K562 (cell line): ENCODE results near the gene TCOF1. TPM values are rescaled to one million over a fixed set of nuclear protein-coding genes. Genes with fewer than 3 reads are reported as not detected.

Experiments
- HDAC3 ChIP-seq: fragments of 450-650 bp; IDR thresholded peaks from 2 replicates; pipeline ENCODE4 v1.6.1; 2018; ENCODE audit warnings: borderline replicate concordance, mild to moderate bottlenecking, moderate library complexity; ENCODE audit not compliant: partially characterized antibody
- MAZ ChIP-seq, 2 experiments: fragments of 450-650 bp in 1 of 2; sonication (generic) in 1 of 2; formaldehyde crosslinking; IDR thresholded peaks in 1 of 2; conservative IDR thresholded peaks in 1 of 2; 2 replicates each; pipeline versions ENCODE4 v1.4.0 to v1.5.0; 2020; ENCODE audit warnings: mild to moderate bottlenecking in 1 of 2, missing genetic modification reagents in 1 of 2
- MYNN ChIP-seq, 2 experiments: sonication (generic); formaldehyde crosslinking in 1 of 2; IDR thresholded peaks; 2 replicates each; pipeline versions ENCODE4 v1.5.0 to v1.6.1; 2016 to 2020; ENCODE audit warnings: antibody characterized with exemption in 1 of 2, missing genetic modification reagents in 1 of 2
- POU5F1 ChIP-seq: fragments of 150-350 bp; IDR thresholded peaks from 2 replicates; pipeline ENCODE4 v1.6.1; 2014; ENCODE audit warnings: borderline replicate concordance, low read length, low read depth, mild to moderate bottlenecking; ENCODE audit not compliant: partially characterized antibody
- RAD21 ChIP-seq, 2 experiments: fragments of 250-450 bp in 1 of 2; fragments of 450-650 bp in 1 of 2; sonication (Bioruptor Pico) in 1 of 2; formaldehyde crosslinking in 1 of 2; IDR thresholded peaks in 1 of 2; conservative IDR thresholded peaks in 1 of 2; 2 replicates each; pipeline versions ENCODE4 v1.4.0 to v1.8.0; 2020 to 2022; ENCODE audit warnings: mild to moderate bottlenecking in 2 of 2, moderate library complexity in 1 of 2
- SMC3 ChIP-seq: conservative IDR thresholded peaks from 2 replicates; pipeline ENCODE4 v1.6.1; 2011; ENCODE audit warnings: low read depth, low read length, improper control_type of control experiment; ENCODE audit not compliant: insufficient read depth
- polyA plus RNA-seq, 8 experiments: library from polyadenylated mRNA; depleted of rRNA in 4 of 8; stranded (reverse) in 5 of 8; unstranded in 3 of 8; fragments of >200 nt; fragmentation: Nextera tagmentation in 2 of 8; fragmentation: Illumina TruSeq in 1 of 8; extraction: Ambion mirVana in 2 of 8; extraction: Trizol in 1 of 8; gene quantifications; 2 replicates each; pipeline versions ENCODE4 v1.2.1 to v1.2.3, GENCODE V29; 2011 to 2014; ENCODE audit warnings: inconsistent platforms in 1 of 8, missing spikeins in 1 of 8
- total RNA-seq, 7 experiments: library from RNA; depleted of rRNA in 6 of 7; stranded (reverse); fragments of >200 nt in 6 of 7; fragmentation: Illumina TruSeq in 2 of 7; extraction: Trizol in 2 of 7; gene quantifications; 2 replicates each; pipeline versions ENCODE4 v1.2.1 to v1.2.3, GENCODE V29; 2011 to 2021; ENCODE audit warnings: low replicate concordance in 1 of 7
- TF ChIP-seq, protein P1 (sequence below): fragments of 450-650 bp; IDR thresholded peaks from 2 replicates; pipeline ENCODE4 v1.6.1; 2016
- TF ChIP-seq, protein P2 (sequence below), 2 experiments: fragments of 450-650 bp; formaldehyde crosslinking in 1 of 2; IDR thresholded peaks; 2 replicates each; pipeline versions ENCODE4 v1.4.0 to v1.6.1; 2014 to 2020; ENCODE audit warnings: mild to moderate bottlenecking in 2 of 2, borderline replicate concordance in 1 of 2, low read depth in 1 of 2
- TF ChIP-seq, protein P3 (sequence below): IDR thresholded peaks from 2 replicates; pipeline ENCODE4 v1.6.1; 2012; ENCODE audit warnings: low read depth, low read length, improper control_type of control experiment, borderline replicate concordance
- TF ChIP-seq, protein P4 (sequence below): sonication (generic); formaldehyde crosslinking; IDR thresholded peaks from 2 replicates; pipeline ENCODE4 v1.8.0; 2022; ENCODE audit warnings: missing genetic modification reagents, mild to moderate bottlenecking, moderate library complexity, borderline replicate concordance

TCOF1 gene
- total and polyA plus RNA-seq, 9 of the 15 experiments (the other 6 are each of a cell fraction or from before 2014, with no cell fraction given): 9.8 to 134 (median 61.7) TPM

DNA sequence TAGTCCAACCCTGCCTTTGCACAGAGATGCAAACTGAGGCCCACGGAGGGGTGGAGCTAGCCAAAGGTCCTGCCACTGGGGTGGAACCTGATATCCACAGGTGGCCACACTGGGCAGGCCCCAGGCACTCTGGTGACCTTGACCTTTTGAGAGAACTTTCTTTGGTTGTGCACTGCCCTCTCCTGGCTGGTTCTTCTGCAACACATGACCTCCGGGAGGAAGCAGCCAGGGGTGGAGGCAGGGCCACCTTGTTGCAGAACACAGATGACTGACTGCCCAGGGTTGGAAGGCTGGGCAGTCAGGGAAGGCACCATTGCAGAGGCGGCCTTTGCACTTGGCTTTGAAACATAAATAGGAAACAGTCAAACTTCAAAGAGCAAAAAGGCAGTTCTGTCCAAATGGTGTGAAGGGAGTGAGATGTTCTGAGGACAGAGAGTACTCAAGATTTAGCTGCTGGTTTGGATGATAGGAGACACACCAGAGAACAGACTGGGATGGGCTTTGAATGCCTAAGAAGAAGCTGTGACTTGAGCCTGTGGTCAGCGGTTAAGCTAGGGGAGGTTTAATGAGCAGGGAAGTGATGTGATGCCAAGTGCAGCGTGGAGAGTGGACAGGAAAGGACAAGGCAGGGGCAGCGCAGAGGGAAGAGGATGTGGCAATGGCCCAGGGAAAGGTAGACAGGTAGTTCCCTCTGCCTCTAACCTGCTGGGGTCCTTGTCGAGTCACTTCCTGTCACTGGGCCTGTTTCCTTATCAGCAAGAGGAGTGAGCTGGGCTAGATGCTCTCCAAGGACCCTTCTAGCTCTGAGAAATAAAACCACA, 6.8 kb upstream of the TCOF1 start (continued):
- TF ChIP-seq, protein P1, sequence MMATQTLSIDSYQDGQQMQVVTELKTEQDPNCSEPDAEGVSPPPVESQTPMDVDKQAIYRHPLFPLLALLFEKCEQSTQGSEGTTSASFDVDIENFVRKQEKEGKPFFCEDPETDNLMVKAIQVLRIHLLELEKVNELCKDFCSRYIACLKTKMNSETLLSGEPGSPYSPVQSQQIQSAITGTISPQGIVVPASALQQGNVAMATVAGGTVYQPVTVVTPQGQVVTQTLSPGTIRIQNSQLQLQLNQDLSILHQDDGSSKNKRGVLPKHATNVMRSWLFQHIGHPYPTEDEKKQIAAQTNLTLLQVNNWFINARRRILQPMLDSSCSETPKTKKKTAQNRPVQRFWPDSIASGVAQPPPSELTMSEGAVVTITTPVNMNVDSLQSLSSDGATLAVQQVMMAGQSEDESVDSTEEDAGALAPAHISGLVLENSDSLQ: peak; percentile 70
- TF ChIP-seq, protein P2, sequence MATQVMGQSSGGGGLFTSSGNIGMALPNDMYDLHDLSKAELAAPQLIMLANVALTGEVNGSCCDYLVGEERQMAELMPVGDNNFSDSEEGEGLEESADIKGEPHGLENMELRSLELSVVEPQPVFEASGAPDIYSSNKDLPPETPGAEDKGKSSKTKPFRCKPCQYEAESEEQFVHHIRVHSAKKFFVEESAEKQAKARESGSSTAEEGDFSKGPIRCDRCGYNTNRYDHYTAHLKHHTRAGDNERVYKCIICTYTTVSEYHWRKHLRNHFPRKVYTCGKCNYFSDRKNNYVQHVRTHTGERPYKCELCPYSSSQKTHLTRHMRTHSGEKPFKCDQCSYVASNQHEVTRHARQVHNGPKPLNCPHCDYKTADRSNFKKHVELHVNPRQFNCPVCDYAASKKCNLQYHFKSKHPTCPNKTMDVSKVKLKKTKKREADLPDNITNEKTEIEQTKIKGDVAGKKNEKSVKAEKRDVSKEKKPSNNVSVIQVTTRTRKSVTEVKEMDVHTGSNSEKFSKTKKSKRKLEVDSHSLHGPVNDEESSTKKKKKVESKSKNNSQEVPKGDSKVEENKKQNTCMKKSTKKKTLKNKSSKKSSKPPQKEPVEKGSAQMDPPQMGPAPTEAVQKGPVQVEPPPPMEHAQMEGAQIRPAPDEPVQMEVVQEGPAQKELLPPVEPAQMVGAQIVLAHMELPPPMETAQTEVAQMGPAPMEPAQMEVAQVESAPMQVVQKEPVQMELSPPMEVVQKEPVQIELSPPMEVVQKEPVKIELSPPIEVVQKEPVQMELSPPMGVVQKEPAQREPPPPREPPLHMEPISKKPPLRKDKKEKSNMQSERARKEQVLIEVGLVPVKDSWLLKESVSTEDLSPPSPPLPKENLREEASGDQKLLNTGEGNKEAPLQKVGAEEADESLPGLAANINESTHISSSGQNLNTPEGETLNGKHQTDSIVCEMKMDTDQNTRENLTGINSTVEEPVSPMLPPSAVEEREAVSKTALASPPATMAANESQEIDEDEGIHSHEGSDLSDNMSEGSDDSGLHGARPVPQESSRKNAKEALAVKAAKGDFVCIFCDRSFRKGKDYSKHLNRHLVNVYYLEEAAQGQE (IDR thresholded peaks at IDR 0.05; ENCODE audit: borderline replicate concordance): peak; percentile 90
- TF ChIP-seq, protein P2 (CRISPR knock-in tag; IDR thresholded peaks at IDR 0.05; ENCODE audit: low read depth): no peak
- TF ChIP-seq MYNN (IDR thresholded peaks at IDR 0.05) (0 out of 2 replicates have a peak, but pooled peaks have one; percentile 20), MYNN (CRISPR knock-in tag; IDR thresholded peaks at IDR 0.05) (no peak), HDAC3 (no peak), RAD21 (CRISPR knock-in tag; conservative IDR thresholded peaks at IDR 0.05 in 1 of 2, IDR thresholded peaks at IDR 0.05 in 1 of 2) (peak; percentile 94 to 96), SMC3 (peak; percentile 78), MAZ (CRISPR knock-in tag; conservative IDR thresholded peaks at IDR 0.05 in 1 of 2, IDR thresholded peaks at IDR 0.05 in 1 of 2) (peak in 1 of 2 experiments; percentile 38; a peak in 1 of 4 replicates), POU5F1 (no peak)
- TF ChIP-seq, protein P3, sequence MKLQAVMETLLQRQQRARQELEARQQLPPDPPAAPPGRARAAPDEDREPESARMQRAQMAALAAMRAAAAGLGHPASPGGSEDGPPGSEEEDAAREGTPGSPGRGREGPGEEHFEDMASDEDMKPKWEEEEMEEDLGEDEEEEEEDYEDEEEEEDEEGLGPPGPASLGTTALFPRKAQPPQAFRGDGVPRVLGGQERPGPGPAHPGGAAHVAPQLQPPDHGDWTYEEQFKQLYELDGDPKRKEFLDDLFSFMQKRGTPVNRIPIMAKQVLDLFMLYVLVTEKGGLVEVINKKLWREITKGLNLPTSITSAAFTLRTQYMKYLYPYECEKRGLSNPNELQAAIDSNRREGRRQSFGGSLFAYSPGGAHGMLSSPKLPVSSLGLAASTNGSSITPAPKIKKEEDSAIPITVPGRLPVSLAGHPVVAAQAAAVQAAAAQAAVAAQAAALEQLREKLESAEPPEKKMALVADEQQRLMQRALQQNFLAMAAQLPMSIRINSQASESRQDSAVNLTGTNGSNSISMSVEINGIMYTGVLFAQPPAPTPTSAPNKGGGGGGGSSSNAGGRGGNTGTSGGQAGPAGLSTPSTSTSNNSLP: no peak
- TF ChIP-seq, protein P4, sequence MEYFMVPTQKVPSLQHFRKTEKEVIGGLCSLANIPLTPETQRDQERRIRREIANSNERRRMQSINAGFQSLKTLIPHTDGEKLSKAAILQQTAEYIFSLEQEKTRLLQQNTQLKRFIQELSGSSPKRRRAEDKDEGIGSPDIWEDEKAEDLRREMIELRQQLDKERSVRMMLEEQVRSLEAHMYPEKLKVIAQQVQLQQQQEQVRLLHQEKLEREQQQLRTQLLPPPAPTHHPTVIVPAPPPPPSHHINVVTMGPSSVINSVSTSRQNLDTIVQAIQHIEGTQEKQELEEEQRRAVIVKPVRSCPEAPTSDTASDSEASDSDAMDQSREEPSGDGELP (CRISPR knock-in tag): peak; percentile 79
